ENCODE results near the gene GPR55.
"Not testable (repeated sequence)": the region's sequence is repeated elsewhere in the genome, so short reads cannot be mapped to it uniquely, and the experiment has no call there.

Gene GPR55

GRCh38 chr2:230924470-230925341 lies at the start of gene GPR55:
TSS of gene GPR55 (minus strand) at chr2:230925242. CDS start at chr2:230910962, 14,280 bp downstream.
- no peak for DNase-seq

GRCh38 chr2:230974096-230974913 lies 49.3 kb upstream of the GPR55 start:
- DNase-seq: peak; percentile 48

- no peak for DNase-seq
These were observed 47.0 kb upstream of the GPR55 start for GRCh38 chr2:230972046-230972445.

GRCh38 chr2:230969659-230970015 lies 44.6 kb upstream of the GPR55 start:
- no peak for DNase-seq

GRCh38 chr2:230968921-230969658 lies 44.0 kb upstream of the GPR55 start:
- DNase-seq: no peak

GRCh38 chr2:230968314-230968713 lies 43.3 kb upstream of the GPR55 start:
- not testable (repeated sequence) for DNase-seq

- DNase-seq: no peak
These were observed 42.1 kb upstream of the GPR55 start for GRCh38 chr2:230967113-230967512.

- no peak for DNase-seq
These were observed 39.2 kb upstream of the GPR55 start for GRCh38 chr2:230964136-230964730.

GRCh38 chr2:230961091-230961491 lies 36.0 kb upstream of the GPR55 start:
- peak; percentile 6 for DNase-seq

- no peak for DNase-seq
These were observed 35.0 kb upstream of the GPR55 start for GRCh38 chr2:230960026-230960425.

- DNase-seq: no peak
These were observed 34.0 kb upstream of the GPR55 start for GRCh38 chr2:230958820-230959756.

- no peak for DNase-seq
These were observed 32.8 kb upstream of the GPR55 start for GRCh38 chr2:230957756-230958391.

- peak; percentile 38 for DNase-seq
These were observed 32.0 kb upstream of the GPR55 start for GRCh38 chr2:230956827-230957755.

GRCh38 chr2:230955163-230955737 lies 30.2 kb upstream of the GPR55 start:
- no peak for DNase-seq

- no peak for DNase-seq
These were observed 29.7 kb upstream of the GPR55 start for GRCh38 chr2:230954746-230955145.

- DNase-seq: no peak
These were observed 28.8 kb upstream of the GPR55 start for GRCh38 chr2:230953845-230954244.

- DNase-seq: no peak
These were observed 27.3 kb upstream of the GPR55 start for GRCh38 chr2:230952226-230952956.

- no peak for DNase-seq
These were observed 26.4 kb upstream of the GPR55 start for GRCh38 chr2:230951396-230951795.

- DNase-seq: no peak
These were observed 25.9 kb upstream of the GPR55 start for GRCh38 chr2:230950874-230951339.
